Skeletal muscle satellite cell (primary cell): Measurements from ENCODE around the gene ATP10A.

Experiments
- H3K27me3 ChIP-seq: 2 replicates; pipeline ENCODE4 v1.7.0; 2013; ENCODE audit warnings: low read length; ENCODE audit not compliant: control insufficient read depth, insufficient read depth
- H3K36me3 ChIP-seq: 2 replicates; pipeline ENCODE4 v1.7.0; 2013; ENCODE audit warnings: mild to moderate bottlenecking, control low read depth, low read length; ENCODE audit not compliant: insufficient read depth
- H3K4me1 ChIP-seq: 2 replicates; pipeline ENCODE4 v1.7.0; 2013; ENCODE audit warnings: low read length; ENCODE audit not compliant: control insufficient read depth, insufficient read depth
- H3K4me2 ChIP-seq: 2 replicates; pipeline ENCODE4 v1.7.0; 2013; ENCODE audit warnings: mild to moderate bottlenecking, low read length
- H3K4me3 ChIP-seq: 2 replicates; pipeline ENCODE4 v1.7.0; 2013; ENCODE audit warnings: low read length
- H3K9ac ChIP-seq: 2 replicates; pipeline ENCODE4 v1.7.0; 2013; ENCODE audit warnings: mild to moderate bottlenecking, low read depth, low read length, moderate library complexity
- H3K9me3 ChIP-seq: replicated peaks from 2 replicates; pipeline ENCODE4 v1.7.0; 2013; ENCODE audit warnings: mild to moderate bottlenecking, control low read depth, low read length

Gene ATP10A

DNA sequence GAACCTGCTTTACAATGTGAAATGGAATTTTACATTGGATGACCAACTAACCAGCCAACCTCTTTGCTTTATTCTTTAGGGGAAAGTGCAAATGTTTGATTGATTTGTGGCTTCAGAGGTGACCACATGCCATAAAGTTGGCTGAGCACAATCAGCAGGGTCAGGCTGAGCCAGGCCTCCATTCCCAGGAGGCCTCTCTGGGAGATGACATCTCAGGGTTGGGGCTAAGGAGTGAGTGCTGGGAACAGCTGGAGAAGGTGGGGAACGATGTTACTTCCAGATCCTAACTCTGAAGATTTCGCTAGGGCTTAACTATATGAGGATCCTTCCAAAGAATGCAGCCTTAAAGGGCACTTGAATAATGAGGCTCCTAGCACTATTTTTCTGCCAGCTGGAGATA is 131.7 kb downstream of the ATP10A start:
- Histone ChIP-seq H3K36me3 (no peaks in the 10 kb centered on the region), H3K4me1 (peaks cover 8% of the 10 kb centered on the region), H3K4me3 (no peak overlapping the region), H3K4me2 (no peak overlapping the region), H3K9ac (no peak overlapping the region), H3K27me3 (no peaks in the 10 kb centered on the region), H3K9me3 (no peaks in the 10 kb centered on the region)

DNA sequence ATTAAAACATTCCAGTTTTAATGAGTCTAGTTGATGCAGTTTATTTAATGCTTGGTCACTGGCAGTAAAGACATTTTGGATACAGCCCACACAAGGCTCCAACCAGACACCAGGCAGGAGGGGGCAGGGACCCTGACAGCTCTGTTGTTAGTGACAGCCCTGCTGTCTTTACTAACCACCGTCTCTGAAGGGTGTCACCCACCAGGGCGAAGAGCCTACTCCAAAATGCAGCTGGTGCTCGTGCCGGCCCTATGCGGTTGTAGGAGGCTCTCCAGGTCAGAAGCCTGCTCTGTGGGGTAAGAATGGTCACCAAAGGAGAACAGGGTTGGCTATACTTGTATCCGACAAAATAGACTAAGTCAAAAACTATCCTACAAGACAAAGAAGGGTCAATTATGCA is 132.2 kb downstream of the ATP10A start:
- H3K9me3 ChIP-seq, result no peaks in the 10 kb centered on the region
- no peak overlapping the region for H3K4me2 ChIP-seq
- peaks cover 5% of the 10 kb centered on the region for H3K4me1 ChIP-seq
- H3K36me3 ChIP-seq, result no peaks in the 10 kb centered on the region
- H3K27me3 ChIP-seq, result no peaks in the 10 kb centered on the region
- no peak overlapping the region for H3K9ac ChIP-seq
- no peak overlapping the region for H3K4me3 ChIP-seq

DNA sequence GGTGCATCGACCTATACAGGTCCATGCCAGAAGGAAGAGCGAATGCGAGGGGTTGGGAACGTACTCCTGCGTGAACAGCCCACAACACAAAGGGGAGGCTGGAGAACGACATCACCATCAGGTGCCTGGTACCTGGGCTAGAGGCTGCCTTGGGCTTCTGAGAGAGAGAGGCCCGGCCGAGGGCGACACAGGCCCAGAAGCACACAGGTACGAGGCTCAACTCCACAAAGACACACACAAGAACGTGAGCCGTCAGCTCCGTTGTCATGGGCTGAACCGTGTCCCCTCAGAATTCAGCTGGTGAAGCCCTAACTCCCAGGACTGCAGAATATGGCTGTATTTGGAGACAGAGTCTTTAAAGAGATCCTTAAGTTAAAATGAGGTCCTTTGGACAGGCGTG is 134.3 kb downstream of the ATP10A start:
- no peaks in the 10 kb centered on the region for H3K9me3 ChIP-seq
- H3K36me3 ChIP-seq, result no peaks in the 10 kb centered on the region
- no peak overlapping the region for H3K9ac ChIP-seq
- H3K4me2 ChIP-seq, result no peak overlapping the region
- peaks cover 5% of the 10 kb centered on the region for H3K4me1 ChIP-seq
- H3K4me3 ChIP-seq, result no peak overlapping the region
- H3K27me3 ChIP-seq, result no peaks in the 10 kb centered on the region

DNA sequence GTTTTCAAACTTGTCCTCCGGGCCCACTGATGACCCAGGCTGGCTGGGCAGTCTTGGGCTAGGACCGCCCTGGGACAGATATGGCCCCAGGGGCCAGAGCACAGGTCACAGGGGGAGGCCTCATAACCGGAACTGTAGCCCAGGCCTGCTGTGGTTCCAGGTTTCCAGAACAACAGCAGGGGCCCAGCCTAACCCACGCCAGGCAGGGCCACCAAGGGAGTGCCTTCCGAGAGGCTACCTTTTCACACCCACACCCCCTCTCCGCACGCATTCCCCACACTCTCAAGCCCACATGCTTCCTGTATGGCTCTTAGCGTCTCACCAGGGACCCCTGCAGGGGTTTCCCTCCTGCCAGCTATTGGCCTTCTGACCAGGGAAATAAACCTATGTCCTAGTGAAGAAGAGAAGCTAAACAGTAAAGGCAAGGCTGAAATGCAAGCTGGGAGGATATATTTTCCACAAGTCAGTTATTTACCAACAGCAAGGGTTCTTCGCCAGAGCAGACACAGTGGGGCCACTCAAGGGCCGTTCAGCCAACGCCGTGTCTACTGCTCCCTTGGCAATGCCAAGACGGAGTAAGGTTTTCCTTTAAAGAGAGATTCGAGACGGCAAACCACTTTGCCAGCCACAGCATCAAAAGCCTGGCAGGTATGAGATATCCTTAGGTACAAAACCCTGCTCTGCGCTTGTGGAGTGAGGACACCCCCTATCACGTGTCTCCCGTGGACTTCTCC is 135.1 kb downstream of the ATP10A start:
- Histone ChIP-seq H3K4me1 (peaks cover 5% of the 10 kb centered on the region), H3K4me2 (no peak overlapping the region), H3K9me3 (no peaks in the 10 kb centered on the region), H3K36me3 (no peaks in the 10 kb centered on the region), H3K9ac (no peak overlapping the region), H3K27me3 (no peaks in the 10 kb centered on the region), H3K4me3 (no peak overlapping the region)

DNA sequence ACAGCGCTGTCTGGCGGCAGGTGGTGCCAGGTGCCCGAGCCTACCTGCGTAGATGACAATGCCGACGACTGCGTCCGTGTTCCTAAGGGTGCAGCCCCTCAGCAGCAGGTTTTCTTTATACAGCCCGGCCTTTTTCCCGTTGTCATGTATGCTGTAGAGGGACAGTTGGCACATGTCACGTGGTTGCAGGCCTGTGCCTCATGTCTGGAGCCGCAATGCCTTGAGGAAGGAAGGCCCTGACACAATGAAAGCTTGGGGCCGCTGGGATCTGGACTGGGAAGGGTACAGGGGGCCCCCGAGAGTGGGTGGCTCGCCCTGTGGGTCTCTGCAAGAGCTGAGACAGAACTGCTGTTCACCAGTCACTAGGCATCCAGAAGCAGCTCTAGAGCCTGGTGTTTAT is 136.0 kb downstream of the ATP10A start:
- H3K27me3 ChIP-seq, result no peaks in the 10 kb centered on the region
- no peak overlapping the region for H3K4me2 ChIP-seq
- no peak overlapping the region for H3K4me3 ChIP-seq
- no peak overlapping the region for H3K9ac ChIP-seq
- H3K36me3 ChIP-seq, result no peaks in the 10 kb centered on the region
- no peaks in the 10 kb centered on the region for H3K9me3 ChIP-seq
- peaks cover 5% of the 10 kb centered on the region for H3K4me1 ChIP-seq

DNA sequence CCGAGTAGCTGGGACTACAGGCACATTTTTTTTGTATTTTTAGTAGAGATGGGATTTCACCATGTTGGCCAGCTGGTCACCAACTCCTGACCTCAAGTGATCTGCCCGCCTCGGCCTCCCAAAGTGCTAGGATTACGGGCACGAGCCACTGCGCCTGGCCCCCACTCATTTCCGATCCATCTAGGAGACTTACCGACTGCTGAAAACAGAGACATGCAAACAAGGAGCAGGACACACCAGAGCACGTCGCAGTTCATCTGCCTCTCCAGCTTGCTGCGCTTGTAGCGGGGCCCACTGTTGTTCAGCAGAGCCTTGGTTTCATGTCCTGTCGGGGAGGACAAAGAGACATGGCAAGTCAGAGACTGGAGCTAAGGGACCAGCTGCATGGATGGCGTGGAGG is 137.4 kb downstream of the ATP10A start:
- Histone ChIP-seq H3K9ac (no peak overlapping the region), H3K4me1 (no peaks in the 10 kb centered on the region), H3K4me3 (no peak overlapping the region), H3K4me2 (no peak overlapping the region), H3K27me3 (no peaks in the 10 kb centered on the region), H3K9me3 (no peaks in the 10 kb centered on the region), H3K36me3 (peaks cover 3% of the 10 kb centered on the region)

DNA sequence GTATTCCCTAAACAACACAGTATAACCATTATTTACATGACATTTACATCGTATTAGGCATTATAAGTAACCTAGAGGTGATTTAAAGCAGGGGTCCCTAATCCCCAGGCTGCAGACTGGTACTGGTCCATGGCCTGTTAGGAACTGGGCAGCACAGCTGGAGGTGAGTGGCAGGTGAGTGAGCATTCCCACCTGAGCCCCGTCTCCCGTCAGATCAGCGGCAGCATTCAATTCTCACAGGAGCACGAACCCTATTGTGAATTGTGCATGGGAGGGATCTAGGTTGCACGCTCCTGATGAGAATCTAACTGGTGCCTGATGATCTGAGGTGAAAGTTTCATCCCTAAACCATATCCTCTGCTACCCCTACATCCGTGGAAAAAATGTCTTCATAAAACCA is 138.2 kb downstream of the ATP10A start:
- Histone ChIP-seq H3K4me1 (no peaks in the 10 kb centered on the region), H3K4me3 (no peak overlapping the region), H3K4me2 (no peak overlapping the region), H3K9ac (no peak overlapping the region), H3K9me3 (no peaks in the 10 kb centered on the region), H3K27me3 (no peaks in the 10 kb centered on the region), H3K36me3 (peaks cover 3% of the 10 kb centered on the region)

DNA sequence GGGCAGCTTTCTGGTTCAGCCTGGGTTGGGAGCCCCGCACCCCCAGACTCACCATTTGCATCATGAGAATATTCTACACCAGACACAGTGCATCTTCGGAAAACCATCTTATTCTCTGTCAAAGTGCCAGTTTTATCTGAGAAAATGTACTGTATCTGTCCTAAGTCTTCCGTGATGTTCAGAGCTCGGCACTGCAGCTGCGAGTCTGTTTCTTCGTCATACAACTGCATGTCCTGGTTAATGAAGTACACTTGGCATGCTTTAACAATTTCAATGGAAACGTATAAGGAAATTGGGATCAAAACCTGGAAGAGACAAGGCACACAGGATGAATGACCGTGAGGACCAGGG is 141.5 kb downstream of the ATP10A start:
- peaks cover 7% of the 10 kb centered on the region for H3K4me1 ChIP-seq
- H3K9ac ChIP-seq, result no peak overlapping the region
- peaks cover 7% of the 10 kb centered on the region for H3K36me3 ChIP-seq
- H3K4me2 ChIP-seq, result no peak overlapping the region
- H3K4me3 ChIP-seq, result no peak overlapping the region
- H3K9me3 ChIP-seq, result no peaks in the 10 kb centered on the region
- H3K27me3 ChIP-seq, result no peaks in the 10 kb centered on the region

DNA sequence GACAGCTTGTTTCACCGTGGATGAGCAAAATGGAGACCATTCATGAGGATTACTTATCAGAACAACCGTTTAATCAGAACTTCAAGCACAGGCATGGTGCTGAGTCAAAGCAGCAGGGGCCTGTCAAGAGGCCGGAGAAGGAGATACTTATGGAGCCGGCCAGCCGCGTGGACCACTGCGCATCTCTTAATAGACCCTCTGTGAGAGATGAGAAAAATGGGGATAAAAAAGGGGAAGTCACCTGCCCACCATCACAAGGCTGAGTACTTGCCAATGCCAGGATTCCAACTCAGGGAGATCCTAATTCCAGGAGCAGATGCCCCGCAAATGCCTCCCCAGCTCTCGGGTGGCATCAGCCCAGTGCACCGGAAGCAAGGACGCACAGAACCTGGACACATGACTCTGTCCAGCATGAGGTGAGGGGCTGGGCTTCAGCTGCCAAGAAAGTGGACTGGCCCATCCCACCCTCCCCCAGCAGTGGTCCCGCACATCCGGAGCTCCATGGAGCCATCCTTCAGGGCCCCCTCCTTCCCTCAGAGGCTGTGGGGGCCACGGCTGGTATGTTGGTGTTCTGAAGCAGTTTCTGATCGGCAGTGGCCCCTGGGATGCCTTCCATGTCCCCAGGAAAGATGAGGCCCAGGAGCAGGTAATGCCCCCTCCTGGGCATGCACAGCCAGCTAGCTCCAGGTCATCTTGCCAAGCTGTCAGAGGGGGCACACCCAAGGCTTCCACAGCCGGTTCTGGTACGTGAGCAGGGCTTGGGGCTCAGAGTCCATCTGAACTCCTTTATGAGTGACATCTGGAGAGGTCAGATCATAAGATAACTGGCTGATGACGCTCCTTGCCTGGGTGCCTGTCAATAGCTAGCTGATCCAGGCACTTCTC is 143.8 kb downstream of the ATP10A start:
- H3K4me1 ChIP-seq, result peaks cover 7% of the 10 kb centered on the region
- no peaks in the 10 kb centered on the region for H3K27me3 ChIP-seq
- H3K4me3 ChIP-seq, result no peak overlapping the region
- peaks cover 7% of the 10 kb centered on the region for H3K36me3 ChIP-seq
- no peak overlapping the region for H3K9ac ChIP-seq
- H3K9me3 ChIP-seq, result no peaks in the 10 kb centered on the region
- H3K4me2 ChIP-seq, result no peak overlapping the region

DNA sequence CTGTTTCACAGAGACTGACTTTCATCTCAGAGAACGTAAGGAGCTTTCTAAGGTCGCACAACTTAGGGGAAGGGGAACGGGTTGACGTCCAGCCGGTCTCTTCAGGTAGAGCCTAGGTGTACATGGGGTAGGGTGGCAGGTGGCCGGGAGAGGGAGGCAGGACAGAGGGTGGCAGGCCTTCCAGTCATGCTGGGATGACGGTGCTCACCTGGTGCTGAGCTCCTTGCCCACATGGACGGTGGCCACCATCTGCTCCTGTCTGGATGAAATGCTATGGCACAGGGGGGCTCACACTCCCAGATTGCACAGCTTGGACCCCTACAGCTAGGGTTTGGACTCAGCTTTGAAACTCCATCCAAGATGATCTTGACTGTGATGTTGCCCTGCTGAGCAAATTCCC is 144.5 kb downstream of the ATP10A start:
- Histone ChIP-seq H3K9me3 (no peaks in the 10 kb centered on the region), H3K9ac (no peak overlapping the region), H3K4me3 (no peak overlapping the region), H3K4me1 (peaks cover 7% of the 10 kb centered on the region), H3K27me3 (no peaks in the 10 kb centered on the region), H3K36me3 (peaks cover 11% of the 10 kb centered on the region), H3K4me2 (no peak overlapping the region)

DNA sequence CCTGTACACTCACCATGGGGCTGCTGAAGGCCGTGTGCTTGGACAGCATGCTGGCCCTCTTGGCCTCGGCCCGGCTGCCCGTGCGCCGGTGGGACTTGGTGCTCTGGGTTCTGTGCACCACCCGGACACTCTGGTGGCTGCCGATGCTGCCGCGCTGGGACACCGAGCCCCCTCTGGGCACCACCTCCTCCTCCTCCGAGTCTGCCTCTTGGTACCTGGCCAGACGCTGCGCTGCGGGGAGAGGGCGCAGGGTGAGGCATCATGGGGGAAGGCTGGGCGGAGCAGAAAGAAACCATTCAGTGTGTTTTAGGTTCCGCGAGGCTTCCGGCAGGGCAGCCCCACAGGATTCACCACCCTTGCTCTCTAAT is 145.0 kb downstream of the ATP10A start:
- Histone ChIP-seq H3K4me3 (no peak overlapping the region), H3K9ac (no peak overlapping the region), H3K4me2 (no peak overlapping the region)

More for the DNA sequence above, 145.0 kb downstream of the ATP10A start:
- H3K36me3 ChIP-seq, result peaks cover 15% of the 10 kb centered on the region
- no peaks in the 10 kb centered on the region for H3K9me3 ChIP-seq
- H3K4me1 ChIP-seq, result peaks cover 7% of the 10 kb centered on the region
- no peaks in the 10 kb centered on the region for H3K27me3 ChIP-seq
